B cell (primary cell): Measurements from ENCODE around the gene HSP90AB1. TPM values are rescaled to one million over a fixed set of nuclear protein-coding genes. Genes with fewer than 3 reads are reported as not detected.

Source experiments
- ATAC-seq: fragments of 200-7000 bp; cut with Tn5 transposase; one replicate; pipeline ENCODE4 v1.10.0; 2021; ENCODE audit warnings: low read depth, mild to moderate bottlenecking, moderate number of reproducible peaks, moderate library complexity
- CTCF ChIA-PET: fragments of 350-600 bp; sonication (Branson Sonifier 250); formaldehyde crosslinking; loops from one replicate; lab custom pipeline; 2021; ENCODE audit warnings: antibody characterized with exemption, inconsistent platforms; lab: Charles Lee
- POLR2A ChIA-PET: fragments of 350-600 bp; sonication (Branson Sonifier 250); formaldehyde crosslinking; loops from one replicate; lab custom pipeline; 2021; ENCODE audit warnings: antibody characterized with exemption; lab: Charles Lee
- DNase-seq: peaks from one replicate; pipeline ENCODE4 v3.0.0; 2013
- H2AFZ ChIP-seq: 2 replicates; pipeline ENCODE4 v1.6.1; 2012; ENCODE audit warnings: mild to moderate bottlenecking, low read depth, low read length; ENCODE audit not compliant: insufficient read depth, poor library complexity, severe bottlenecking
- H3K27ac ChIP-seq, 2 donors: 1 replicate in 1 of 2; 2 replicates in 1 of 2; pipeline ENCODE4 v1.5.1; 2012 to 2013; ENCODE audit warnings: low read length in 2 of 2, mild to moderate bottlenecking in 2 of 2, moderate library complexity in 1 of 2
- H3K27me3 ChIP-seq, 4 experiments: fragments of 200-600 bp in 1 of 4; sonication (generic) in 1 of 4; replicated peaks in 1 of 4; 1 replicate in 2 of 4; 2 replicates in 2 of 4; pipeline versions ENCODE4 v1.6.1 to v1.7.0; 2013 to 2016; ENCODE audit warnings: low read length in 3 of 4, mild to moderate bottlenecking in 2 of 4, mixed read lengths in 1 of 4, moderate library complexity in 1 of 4; ENCODE audit not compliant: insufficient read depth in 4 of 4, control insufficient read depth in 3 of 4; ENCODE audit errors: control extremely low read depth in 1 of 4
- H3K36me3 ChIP-seq, 2 experiments: replicated peaks in 1 of 2; 1 replicate in 1 of 2; 2 replicates in 1 of 2; pipeline versions ENCODE4 v1.6.1 to v1.7.1; 2013; ENCODE audit warnings: low read length in 1 of 2; ENCODE audit not compliant: insufficient read depth in 2 of 2, control insufficient read depth in 1 of 2; ENCODE audit errors: control extremely low read depth in 1 of 2, extremely low read depth in 1 of 2
- H3K4me1 ChIP-seq, 2 donors: fragments of 200-600 bp in 1 of 2; sonication (generic) in 1 of 2; 1 replicate in 1 of 2; 2 replicates in 1 of 2; pipeline versions ENCODE4 v1.5.1 to v1.6.1; 2013 to 2017; ENCODE audit warnings: low read length in 2 of 2; ENCODE audit not compliant: control insufficient read depth in 2 of 2, insufficient read depth in 2 of 2
- H3K4me2 ChIP-seq: replicated peaks from 2 replicates; pipeline ENCODE3; 2012; ENCODE audit warnings: mild to moderate bottlenecking, low read depth, low read length; ENCODE audit not compliant: poor library complexity, severe bottlenecking
- H3K4me3 ChIP-seq, 5 experiments: fragments of 200-600 bp in 1 of 5; sonication (generic) in 1 of 5; 1 replicate in 3 of 5; 2 replicates in 2 of 5; pipeline versions ENCODE4 v1.5.1 to v1.7.0; 2011 to 2016; ENCODE audit warnings: low read length in 4 of 5, mild to moderate bottlenecking in 4 of 5, low read depth in 2 of 5, control low read depth in 1 of 5, moderate library complexity in 1 of 5; ENCODE audit not compliant: insufficient read depth in 1 of 5; ENCODE audit errors: control extremely low read depth in 1 of 5, extremely low read depth in 1 of 5
- H3K79me2 ChIP-seq: fragments of 200-600 bp; sonication (generic); one replicate; pipeline ENCODE4 v1.6.0; 2016; ENCODE audit warnings: low read length; ENCODE audit not compliant: control insufficient read depth, insufficient read depth
- H3K9ac ChIP-seq: fragments of 200-600 bp; sonication (generic); 2 replicates; pipeline ENCODE4 v1.6.1; 2017; ENCODE audit warnings: mild to moderate bottlenecking, low read length, moderate library complexity
- H3K9me3 ChIP-seq, 3 donors: one replicate each; pipeline versions ENCODE4 v1.6.1 to v1.7.1; 2013; ENCODE audit warnings: low read length in 2 of 3; ENCODE audit not compliant: control insufficient read depth in 2 of 3, insufficient read depth in 1 of 3; ENCODE audit errors: control extremely low read depth in 1 of 3
- H4K20me1 ChIP-seq: 2 replicates; pipeline ENCODE4 v1.6.0; 2012; ENCODE audit warnings: mild to moderate bottlenecking, low read length; ENCODE audit not compliant: insufficient read depth, control insufficient read depth, poor library complexity, severe bottlenecking
- H3K27ac Mint-ChIP-seq: one replicate; pipeline ENCODE4 v1.8.0; 2021; ENCODE audit warnings: mixed read lengths
- H3K27me3 Mint-ChIP-seq: one replicate; pipeline ENCODE4 v1.8.0; 2021; ENCODE audit warnings: mixed read lengths
- H3K4me1 Mint-ChIP-seq: one replicate; pipeline ENCODE4 v1.8.0; 2021; ENCODE audit warnings: mixed read lengths
- H3K4me3 Mint-ChIP-seq: one replicate; pipeline ENCODE4 v1.8.0; 2021; ENCODE audit warnings: mixed read lengths
- H3K9me3 Mint-ChIP-seq: one replicate; pipeline ENCODE4 v1.8.0; 2022; ENCODE audit warnings: mixed read lengths; ENCODE audit not compliant: insufficient read depth
- EZH2 ChIP-seq: IDR thresholded peaks from 2 replicates; pipeline ENCODE4 v1.6.1; 2012; ENCODE audit warnings: borderline replicate concordance, low read depth, mild to moderate bottlenecking, moderate library complexity, low read length; ENCODE audit not compliant: insufficient read depth, poor library complexity, severe bottlenecking
- WGBS: methylation state at CpG from one replicate; pipeline ENCODE4 v1.1.5; 2013; ENCODE audit warnings: missing lambda C conversion rate; ENCODE audit not compliant: insufficient coverage; 5-methylcytosine and 5-hydroxymethylcytosine counted together
- intact Hi-C: fragments of 100-400 bp; cut with micrococcal nuclease; formaldehyde crosslinking; loops from one replicate; pipeline ENCODE4 v1.10.0; 2022
- polyA plus RNA-seq: library from polyadenylated mRNA; depleted of rRNA; stranded (reverse); fragments of >200 nt; gene quantifications from 2 replicates; pipeline ENCODE4 v1.2.3, GENCODE V29; 2012
- total RNA-seq, 2 donors: library from RNA; stranded (reverse); fragments of 120-200 nt in 1 of 2; gene quantifications; 1 replicate in 1 of 2; 2 replicates in 1 of 2; pipeline versions ENCODE4 v1.2.3 to v1.2.4, GENCODE V29; 2013 to 2022
- TF ChIP-seq, protein P1 (sequence below): fragments of 200-600 bp; IDR thresholded peaks from one replicate; pipeline ENCODE4 v1.8.0; 2022; ENCODE audit warnings: antibody characterized with exemption, mild to moderate bottlenecking

The HSP90AB1 gene
- total and polyA plus RNA-seq, 2 donors (not counting 1 experiment from before 2014, with no cell fraction given), result 395 to 645 TPM

DNA sequence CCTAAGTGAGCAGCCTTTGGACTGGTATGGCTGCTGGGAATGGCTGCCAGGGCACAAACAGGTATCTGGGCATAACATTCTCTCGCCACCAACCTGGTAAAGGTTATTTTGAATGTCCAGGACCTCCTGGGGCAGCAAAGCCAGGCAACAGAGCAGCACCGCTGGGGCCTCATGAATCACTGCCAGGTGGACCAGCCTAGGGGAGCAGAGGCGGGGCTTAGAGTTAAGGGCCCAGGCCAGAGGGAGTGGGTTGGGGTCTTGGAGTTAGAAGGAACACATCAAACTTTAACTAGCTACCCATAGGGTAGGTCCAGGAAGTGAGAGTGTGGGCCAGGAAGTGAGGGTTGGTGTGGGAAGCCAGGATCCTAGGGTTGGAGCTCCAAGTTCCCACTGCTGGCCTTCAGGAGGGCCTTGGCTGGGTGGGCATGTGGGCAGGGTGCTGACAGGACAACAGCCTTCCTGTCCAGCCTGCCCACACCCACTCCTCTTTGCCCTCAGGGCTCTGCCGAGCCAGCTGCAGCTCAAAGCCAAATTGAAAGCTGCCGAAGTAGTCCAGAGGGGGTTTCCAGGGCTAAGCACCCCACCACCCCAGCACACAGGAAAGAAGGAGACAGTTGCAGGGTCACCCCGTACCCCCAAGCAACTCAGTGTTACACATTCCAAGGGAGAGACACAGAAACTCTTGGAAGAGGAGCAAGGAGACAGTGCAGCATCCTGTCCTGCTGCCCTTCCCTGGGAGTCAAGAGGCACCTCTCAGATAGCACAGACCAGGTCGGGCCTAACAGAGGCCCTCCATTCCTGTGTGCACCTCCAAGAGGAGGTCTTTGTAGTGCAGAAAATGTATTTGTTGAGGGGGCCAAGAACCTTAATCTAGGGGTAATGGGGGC, 15.8 kb downstream of the HSP90AB1 start:
- H3K4me1 Mint-ChIP-seq, result peaks cover 79% of the 10 kb centered on the region
- Histone ChIP-seq H3K9me3 (no peaks in the 10 kb centered on the region), H3K4me1 (peaks cover 65 to 80% of the 10 kb centered on the region in 2 donors), H3K9ac (peak overlapping the region; percentile 93), H3K79me2 (peaks cover 53% of the 10 kb centered on the region), H4K20me1 (peaks cover 27% of the 10 kb centered on the region), H3K36me3 (peaks cover 4 to 49% of the 10 kb centered on the region in 2 experiments), H3K27ac (peak overlapping the region; percentile 96 to 98), H3K27me3 (no peaks in the 10 kb centered on the region), H3K4me2 (peak overlapping the region; percentile 95), H3K4me3 (peak overlapping the region; percentile 94 to 99 (median 98)), H2AFZ (no peak overlapping the region)
- CTCF ChIA-PET, result interaction anchor here (0.8 to 2.8 kb wide), 8 partner anchors 9 to 75 kb away, joined by 3 to 11 read pairs (median 4); partner anchors contain the start of genes HSP90AB1 and SLC29A1
- no peaks in the 10 kb centered on the region for H3K27me3 Mint-ChIP-seq
- peak overlapping the region; percentile 100 for H3K27ac Mint-ChIP-seq
- no peaks in the 10 kb centered on the region for H3K9me3 Mint-ChIP-seq
- WGBS, result 16% methylated on average over 5 of the region's 7 CpGs
- no peak for DNase-seq
- intact Hi-C loops, result loop anchor here (5.0 kb wide), 2 partner anchors 135 to 1090 kb away; partner anchors contain the start of genes MRPL14, SRF and TMEM63B
- no peak for ATAC-seq
- POLR2A ChIA-PET, result interaction anchor here (1.9 to 7.9 kb wide), 3 partner anchors 8 to 15 kb away, joined by 10 to 105 read pairs (median 13); partner anchors contain the start of gene HSP90AB1
- H3K4me3 Mint-ChIP-seq, result peak overlapping the region; percentile 100
- TF ChIP-seq EZH2, result no peak
- TF ChIP-seq, protein P1, sequence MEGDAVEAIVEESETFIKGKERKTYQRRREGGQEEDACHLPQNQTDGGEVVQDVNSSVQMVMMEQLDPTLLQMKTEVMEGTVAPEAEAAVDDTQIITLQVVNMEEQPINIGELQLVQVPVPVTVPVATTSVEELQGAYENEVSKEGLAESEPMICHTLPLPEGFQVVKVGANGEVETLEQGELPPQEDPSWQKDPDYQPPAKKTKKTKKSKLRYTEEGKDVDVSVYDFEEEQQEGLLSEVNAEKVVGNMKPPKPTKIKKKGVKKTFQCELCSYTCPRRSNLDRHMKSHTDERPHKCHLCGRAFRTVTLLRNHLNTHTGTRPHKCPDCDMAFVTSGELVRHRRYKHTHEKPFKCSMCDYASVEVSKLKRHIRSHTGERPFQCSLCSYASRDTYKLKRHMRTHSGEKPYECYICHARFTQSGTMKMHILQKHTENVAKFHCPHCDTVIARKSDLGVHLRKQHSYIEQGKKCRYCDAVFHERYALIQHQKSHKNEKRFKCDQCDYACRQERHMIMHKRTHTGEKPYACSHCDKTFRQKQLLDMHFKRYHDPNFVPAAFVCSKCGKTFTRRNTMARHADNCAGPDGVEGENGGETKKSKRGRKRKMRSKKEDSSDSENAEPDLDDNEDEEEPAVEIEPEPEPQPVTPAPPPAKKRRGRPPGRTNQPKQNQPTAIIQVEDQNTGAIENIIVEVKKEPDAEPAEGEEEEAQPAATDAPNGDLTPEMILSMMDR, result no peak
